HEK293 (cell line): ENCODE measurements around the gene SERTAD1.

Experiments
- CTCF ChIA-PET: fragments of 350-600 bp; formaldehyde crosslinking; extraction: SDS; loops from one replicate; lab custom pipeline; 2021; ENCODE audit warnings: antibody characterized with exemption; lab: Yijun Ruan, JAX
- POLR2A ChIA-PET: fragments of 300-600 bp; formaldehyde crosslinking; extraction: SDS; loops from one replicate; lab custom pipeline; 2020; ENCODE audit warnings: antibody characterized with exemption, inconsistent platforms; lab: Yijun Ruan, JAX
- H3K27ac ChIP-seq: fragments of 200-500 bp; sonication (Bioruptor generic); 2 replicates; pipeline ENCODE4 v1.5.1; 2014; ENCODE audit warnings: low read depth, low read length, control low read depth, inconsistent platforms; ENCODE audit errors: extremely low read depth
- H3K36me3 ChIP-seq, 2 experiments: fragments of 200-500 bp in 1 of 2; sonication (Bioruptor generic) in 1 of 2; 1 replicate in 1 of 2; 2 replicates in 1 of 2; pipeline ENCODE4 v1.5.1; 2014 to 2017; ENCODE audit warnings: inconsistent platforms in 2 of 2, low read length in 2 of 2; ENCODE audit not compliant: control insufficient read depth in 2 of 2, insufficient read depth in 1 of 2
- H3K4me1 ChIP-seq: fragments of 200-500 bp; sonication (Bioruptor generic); 2 replicates; pipeline ENCODE4 v1.5.1; 2014; ENCODE audit warnings: mild to moderate bottlenecking, low read length, inconsistent platforms; ENCODE audit not compliant: control insufficient read depth, insufficient read depth
- H3K4me3 ChIP-seq: 2 replicates; pipeline ENCODE4 v1.5.1; 2011; ENCODE audit warnings: low read depth, mild to moderate bottlenecking, control low read depth, low read length, moderate library complexity
- H3K9me3 ChIP-seq: fragments of 200-500 bp; sonication (Bioruptor generic); 2 replicates; pipeline ENCODE4 v1.5.1; 2014; ENCODE audit warnings: low read depth, low read length, inconsistent platforms; ENCODE audit not compliant: control insufficient read depth, insufficient read depth
- GLI2 ChIP-seq: fragments of 450-650 bp; formaldehyde crosslinking; IDR thresholded peaks from 2 replicates; pipeline ENCODE4; 2017; ENCODE audit warnings: missing biosample characterization, missing genetic modification characterization, low read depth, borderline replicate concordance
- KLF7 ChIP-seq: fragments of 450-650 bp; formaldehyde crosslinking; IDR thresholded peaks from 2 replicates; pipeline ENCODE4 v1.5.1; 2016; ENCODE audit warnings: missing biosample characterization, missing genetic modification characterization, borderline replicate concordance
- RBAK ChIP-seq: fragments of 450-650 bp; formaldehyde crosslinking; IDR thresholded peaks from 2 replicates; pipeline ENCODE4 v1.5.1; 2016; ENCODE audit warnings: missing biosample characterization, missing genetic modification characterization
- ZNF16 ChIP-seq: fragments of 450-650 bp; formaldehyde crosslinking; IDR thresholded peaks from 2 replicates; pipeline ENCODE4 v1.5.1; 2016; ENCODE audit warnings: low read depth, missing biosample characterization, missing genetic modification characterization
- ZNF184 ChIP-seq: fragments of 450-650 bp; IDR thresholded peaks from 2 replicates; pipeline ENCODE4 v1.5.1; 2018; ENCODE audit warnings: missing biosample characterization, mild to moderate bottlenecking, missing genetic modification characterization
- ZNF280D ChIP-seq: fragments of 450-650 bp; formaldehyde crosslinking; IDR thresholded peaks from 2 replicates; pipeline ENCODE4 v1.5.1; 2016; ENCODE audit warnings: missing biosample characterization, missing genetic modification characterization
- ZNF362 ChIP-seq: fragments of 450-650 bp; formaldehyde crosslinking; IDR thresholded peaks from 2 replicates; pipeline ENCODE4 v1.5.1; 2016; ENCODE audit warnings: missing biosample characterization, missing genetic modification characterization
- ZNF416 ChIP-seq: fragments of 450-650 bp; formaldehyde crosslinking; IDR thresholded peaks from 2 replicates; pipeline ENCODE4 v1.5.1; 2016; ENCODE audit warnings: missing biosample characterization, missing genetic modification characterization
- ZNF585B ChIP-seq: fragments of 450-650 bp; formaldehyde crosslinking; IDR thresholded peaks from 2 replicates; pipeline ENCODE4 v1.5.1; 2016; ENCODE audit warnings: missing biosample characterization, missing genetic modification characterization
- ZNF610 ChIP-seq: fragments of 450-650 bp; formaldehyde crosslinking; IDR thresholded peaks from 2 replicates; pipeline ENCODE4 v1.5.1; 2016; ENCODE audit warnings: missing biosample characterization, missing genetic modification characterization, borderline replicate concordance
- ZNF639 ChIP-seq: fragments of 450-650 bp; formaldehyde crosslinking; IDR thresholded peaks from 2 replicates; pipeline ENCODE4 v1.5.1; 2016; ENCODE audit warnings: missing biosample characterization, missing genetic modification characterization
- ZNF664 ChIP-seq: fragments of 450-650 bp; formaldehyde crosslinking; IDR thresholded peaks from 2 replicates; pipeline ENCODE4 v1.5.1; 2016; ENCODE audit warnings: missing biosample characterization, missing genetic modification characterization
- ZNF785 ChIP-seq: fragments of 450-650 bp; formaldehyde crosslinking; IDR thresholded peaks from 2 replicates; pipeline ENCODE4 v1.5.1; 2016; ENCODE audit warnings: missing biosample characterization, missing genetic modification characterization
- ZSCAN4 ChIP-seq: fragments of 450-650 bp; formaldehyde crosslinking; IDR thresholded peaks from 2 replicates; pipeline ENCODE4 v1.5.1; 2017; ENCODE audit warnings: missing biosample characterization, missing genetic modification characterization

The SERTAD1 gene

GRCh38 chr19:40422748-40423566 lies 2.8 kb downstream of the SERTAD1 start (continued):
- no peak for TF ChIP-seq ZNF639 (tag by site-specific recombination)

GRCh38 chr19:40421993-40422747 lies 3.6 kb downstream of the SERTAD1 start:
- peaks cover 18% of the 10 kb centered on the region for H3K4me1 ChIP-seq
- CTCF ChIA-PET, result interaction anchor here (0.6 to 3.2 kb wide), 14 partner anchors 10 to 177 kb away, joined by 3 to 37 read pairs (median 11); partner anchors contain the start of genes BLVRB and SERTAD3
- TF ChIP-seq ZNF280D (tag by site-specific recombination), result 0 out of 2 replicates have a peak, but pooled peaks have one; percentile 6
- TF ChIP-seq KLF7 (tag by site-specific recombination), result no peak
- TF ChIP-seq ZNF16 (tag by site-specific recombination), result no peak
- TF ChIP-seq ZNF610 (tag by site-specific recombination), result no peak
- no peak for TF ChIP-seq ZNF184 (tag by site-specific recombination)
- TF ChIP-seq ZNF362, result peak; percentile 96
- TF ChIP-seq ZSCAN4, result no peak
- TF ChIP-seq GLI2, result no peak
- peak; percentile 38; the same call in 1 of the 2 replicates for TF ChIP-seq ZNF785 (tag by site-specific recombination)
- TF ChIP-seq ZNF416 (tag by site-specific recombination), result no peak
- TF ChIP-seq ZNF585B (tag by site-specific recombination), result no peak
- TF ChIP-seq RBAK (tag by site-specific recombination), result 0 out of 2 replicates have a peak, but pooled peaks have one; percentile 11
- TF ChIP-seq ZNF664 (tag by site-specific recombination), result peak; percentile 53; the same call in 1 of the 2 replicates
- H3K36me3 ChIP-seq, result peaks cover 13 to 15% of the 10 kb centered on the region in 2 experiments
- peak overlapping the region; percentile 95; the same call in 1 of the 2 replicates for H3K27ac ChIP-seq
- H3K4me3 ChIP-seq, result no peak overlapping the region
- no peaks in the 10 kb centered on the region for H3K9me3 ChIP-seq
- POLR2A ChIA-PET, result interaction anchor here (0.6 to 9.2 kb wide), 7 partner anchors 17 to 149 kb away, joined by 3 to 428 read pairs (median 7); partner anchors contain the start of genes C19orf47, PLD3 and SERTAD3
